Activated T-cell treated with anti-CD3 and anti-CD28 coated beads for 48 hours (primary cell): ENCODE data around the gene DNAH7.
"Not testable (repeated sequence)": the region's sequence is repeated elsewhere in the genome, so short reads cannot be mapped to it uniquely, and the experiment has no call there.

Experiments
- DNase-seq: peaks from one replicate; pipeline ENCODE4 v3.0.0-alpha.2; 2020; ENCODE audit warnings: low read depth

DNAH7 gene

GRCh38 chr2:195721042-195721441 lies 347.6 kb downstream of the DNAH7 start:
- DNase-seq, result no peak

GRCh38 chr2:195716466-195716865 lies 352.2 kb downstream of the DNAH7 start:
- no peak for DNase-seq

DNA sequence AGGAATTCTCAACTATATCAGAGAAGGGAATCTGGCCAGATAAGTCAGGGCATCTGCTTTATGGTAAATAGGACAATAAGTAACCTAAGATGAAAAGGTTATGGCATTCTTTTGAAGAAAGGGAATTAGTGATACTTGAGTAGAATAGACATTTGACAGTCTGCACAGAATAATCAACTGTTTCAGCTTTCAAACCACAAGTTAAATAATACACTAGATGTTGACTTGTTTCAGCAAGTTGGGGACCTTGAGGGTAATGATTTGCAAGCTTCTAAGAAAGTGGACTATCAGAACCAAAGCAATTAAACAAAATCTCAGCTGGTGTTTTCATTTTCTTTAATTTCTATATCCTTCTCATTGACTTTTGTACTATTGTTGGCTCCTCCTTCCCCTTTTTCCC lies 357.2 kb downstream of the DNAH7 start:
- DNase-seq, result no peak

GRCh38 chr2:195709901-195710806 lies 358.5 kb downstream of the DNAH7 start:
- DNase-seq, result no peak

- DNase-seq, result no peak
These were observed 362.3 kb downstream of the DNAH7 start for GRCh38 chr2:195706161-195706900.

- no peak for DNase-seq
These were observed 368.2 kb downstream of the DNAH7 start for GRCh38 chr2:195700480-195700879.

- no peak for DNase-seq
These were observed 370.9 kb downstream of the DNAH7 start for GRCh38 chr2:195697681-195698220.

DNA sequence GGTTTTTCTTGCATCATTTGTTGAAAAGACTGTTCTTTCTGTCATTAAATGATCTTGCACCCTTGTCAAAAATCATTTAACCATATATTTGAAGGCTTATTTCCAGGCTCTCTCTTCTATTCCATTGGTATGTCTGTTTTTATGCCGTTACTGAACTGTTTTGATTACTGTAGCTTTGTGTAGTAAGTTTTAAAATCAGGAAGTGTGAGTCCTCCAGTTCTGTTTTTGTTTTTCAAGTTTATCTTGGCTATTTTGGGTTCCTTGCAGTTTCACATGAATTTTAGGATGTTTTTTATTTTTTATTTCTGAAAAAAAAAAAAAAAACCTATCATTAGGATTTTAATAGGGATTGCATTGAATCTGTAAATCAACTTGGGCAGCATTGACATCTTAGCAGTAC lies 372.6 kb downstream of the DNAH7 start:
- DNase-seq, result no peak

DNA sequence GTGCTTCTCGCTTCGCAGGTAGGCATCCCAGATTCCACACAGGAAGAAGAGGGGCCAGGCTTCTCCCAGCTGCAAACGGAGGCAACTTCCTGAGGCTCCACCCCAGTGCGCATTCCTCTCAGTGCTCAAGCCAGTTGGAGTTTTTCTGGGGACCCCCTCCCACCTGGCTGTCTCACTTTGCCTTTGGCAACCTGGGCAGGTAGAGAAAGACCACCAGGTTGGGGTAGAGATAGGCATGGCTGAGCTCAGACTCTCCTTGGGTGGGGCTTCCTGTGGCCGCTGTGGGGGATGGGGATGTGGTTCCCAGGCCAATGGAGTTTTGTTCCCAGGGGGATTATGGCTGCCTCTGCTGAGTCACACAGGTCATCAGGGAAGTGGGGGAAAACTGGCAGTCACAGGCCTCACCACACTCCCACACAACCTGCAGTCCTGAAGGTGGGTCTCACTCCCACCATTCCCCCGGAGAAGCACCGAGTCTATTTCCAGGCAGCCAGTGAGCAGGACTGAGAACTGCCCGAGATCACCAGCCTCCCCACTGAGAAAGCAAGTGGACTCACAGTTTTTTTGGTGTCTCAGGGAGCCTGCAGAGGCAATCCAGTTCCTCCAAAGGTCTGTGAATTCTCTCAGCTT lies 373.5 kb downstream of the DNAH7 start:
- DNase-seq, result no peak

- DNase-seq, result no peak
These were observed 374.1 kb downstream of the DNAH7 start for GRCh38 chr2:195694553-195694952.

DNA sequence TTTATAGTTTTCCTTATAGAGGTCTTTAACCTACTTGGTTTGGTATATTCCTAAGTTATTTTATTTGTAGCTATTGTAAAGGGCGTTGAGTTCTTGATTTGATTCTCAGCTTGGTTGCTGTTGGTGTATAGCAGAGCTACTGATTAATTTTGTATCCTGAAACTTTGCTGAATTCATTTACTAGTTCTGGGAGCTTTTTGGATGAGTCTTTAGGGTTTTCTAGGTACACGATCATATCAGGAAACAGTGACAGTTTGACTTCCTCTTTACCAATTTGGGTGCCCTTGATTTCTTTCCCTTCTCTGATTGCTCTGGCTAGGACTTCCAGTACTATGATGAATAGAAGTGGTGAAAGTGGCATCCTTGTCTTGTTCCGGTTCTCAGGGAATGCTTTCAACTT lies 376.1 kb downstream of the DNAH7 start:
- DNase-seq, result not testable (repeated sequence)
